ENCODE data around the gene NFIL3.
"Not testable (repeated sequence)": the region's sequence is repeated elsewhere in the genome, so short reads cannot be mapped to it uniquely, and the experiment has no call there.

Gene NFIL3

GRCh38 chr9:91423785-91424402 lies at the start of gene NFIL3:
TSS of gene NFIL3 (minus strand) at chr9:91423832. CDS start at chr9:91410734, 13,098 bp downstream.
- peak; percentile 76 for DNase-seq

- not testable (repeated sequence) for DNase-seq
Observed at GRCh38 chr9:91471524-91471923, 47.9 kb upstream of the NFIL3 start.

GRCh38 chr9:91465420-91465819 lies 41.8 kb upstream of the NFIL3 start:
- DNase-seq = no peak

- no peak for DNase-seq
Observed at GRCh38 chr9:91458906-91459305, 35.3 kb upstream of the NFIL3 start.

GRCh38 chr9:91452844-91453243 lies 29.2 kb upstream of the NFIL3 start:
- no peak for DNase-seq

GRCh38 chr9:91451431-91452270 lies 28.0 kb upstream of the NFIL3 start:
- DNase-seq = no peak

- no peak for DNase-seq
Observed at GRCh38 chr9:91445135-91445534, 21.5 kb upstream of the NFIL3 start.

- DNase-seq = no peak
Observed at GRCh38 chr9:91443994-91444392, 20.4 kb upstream of the NFIL3 start.

- no peak for DNase-seq
Observed at GRCh38 chr9:91443321-91443993, 19.8 kb upstream of the NFIL3 start.

GRCh38 chr9:91436841-91437240 lies 13.2 kb upstream of the NFIL3 start:
- no peak for DNase-seq

- DNase-seq = no peak
Observed at GRCh38 chr9:91433180-91433579, 9.5 kb upstream of the NFIL3 start.

GRCh38 chr9:91431485-91431884 lies 7.9 kb upstream of the NFIL3 start:
- no peak for DNase-seq

- no peak for DNase-seq
Observed at GRCh38 chr9:91429501-91429900, 5.9 kb upstream of the NFIL3 start.

- no peak for DNase-seq
Observed at GRCh38 chr9:91428927-91429351, 5.3 kb upstream of the NFIL3 start.

- no peak for DNase-seq
Observed at GRCh38 chr9:91428436-91428835, 4.8 kb upstream of the NFIL3 start.

- DNase-seq = no peak
Observed at GRCh38 chr9:91427873-91428272, 4.2 kb upstream of the NFIL3 start.

GRCh38 chr9:91426123-91426745 lies 2.6 kb upstream of the NFIL3 start:
- peak; percentile 14 for DNase-seq

- peak; percentile 20 for DNase-seq
Observed at GRCh38 chr9:91425271-91425670, 1.6 kb upstream of the NFIL3 start.

- DNase-seq = peak; percentile 52
Observed at GRCh38 chr9:91424403-91425176, 958 bp upstream of the NFIL3 start.

- peak; percentile 55 for DNase-seq
Observed at GRCh38 chr9:91422758-91423711, 597 bp downstream of the NFIL3 start.
